Small intestine (tissue), 16 donors: ENCODE measurements around the gene C20orf96. TPM values are rescaled to one million over a fixed set of nuclear protein-coding genes. Genes with fewer than 3 reads are reported as not detected.
"Not testable (repeated sequence)": the region's sequence is repeated elsewhere in the genome, so short reads cannot be mapped to it uniquely, and the experiment has no call there.

Source experiments
- DNase-seq, 2 donors: peaks; one replicate each; pipeline versions ENCODE4 v3.0.0 to v3.0.0-alpha.2; 2013
- FAIRE-seq: peaks from 2 replicates; lab custom pipeline; 2012; peaks lifted over from hg19 to GRCh38; lab: Jason Lieb, UNC
- H3K27ac ChIP-seq, 3 donors: one replicate each; pipeline ENCODE4 v1.5.1; 2013; ENCODE audit warnings: low read length in 2 of 3, mild to moderate bottlenecking in 2 of 3, control low read depth in 1 of 3, inconsistent platforms in 1 of 3, low read depth in 1 of 3, moderate library complexity in 1 of 3
- H3K27me3 ChIP-seq, 3 donors: one replicate each; pipeline ENCODE4 v1.6.1; 2013; ENCODE audit warnings: low read length in 3 of 3, inconsistent platforms in 1 of 3; ENCODE audit not compliant: control insufficient read depth in 3 of 3, insufficient read depth in 3 of 3
- H3K36me3 ChIP-seq, 3 donors: one replicate each; pipeline ENCODE4 v1.6.1; 2013; ENCODE audit warnings: low read length in 3 of 3, inconsistent platforms in 1 of 3, low read depth in 1 of 3, mild to moderate bottlenecking in 1 of 3, moderate library complexity in 1 of 3; ENCODE audit not compliant: control insufficient read depth in 3 of 3, insufficient read depth in 2 of 3
- H3K4me1 ChIP-seq, 3 donors: one replicate each; pipeline ENCODE4 v1.6.1; 2013; ENCODE audit warnings: low read length in 2 of 3, inconsistent platforms in 1 of 3, low read depth in 1 of 3, mild to moderate bottlenecking in 1 of 3, moderate library complexity in 1 of 3; ENCODE audit not compliant: control insufficient read depth in 3 of 3, insufficient read depth in 2 of 3
- H3K4me3 ChIP-seq, 3 donors: one replicate each; pipeline ENCODE4 v1.5.1; 2013; ENCODE audit warnings: low read length in 3 of 3, control low read depth in 1 of 3, inconsistent platforms in 1 of 3, low read depth in 1 of 3, mild to moderate bottlenecking in 1 of 3, moderate library complexity in 1 of 3
- H3K9me3 ChIP-seq, 2 donors: one replicate each; pipeline ENCODE4 v1.6.1; 2013; ENCODE audit warnings: low read depth in 1 of 2, low read length in 1 of 2; ENCODE audit not compliant: control insufficient read depth in 2 of 2, insufficient read depth in 1 of 2
- WGBS, 3 donors: extraction: QIAGEN DNeasy Blood & Tissue Kit; methylation state at CpG; one replicate each; pipeline ENCODE4 v1.1.7; 2013; 5-methylcytosine and 5-hydroxymethylcytosine counted together
- long read RNA-seq, 10 donors: transcript quantifications; one replicate each; lab custom pipeline, GENCODE V29; 2026
- polyA plus RNA-seq, 4 donors: library from polyadenylated mRNA; stranded (reverse) in 3 of 4; unstranded in 1 of 4; fragments of 200-250 nt in 3 of 4; fragments of 120-200 nt in 1 of 4; gene quantifications; one replicate each; pipeline versions ENCODE4 v1.2.1 to v1.2.3, GENCODE V29; 2013
- donor health status: healthy with polysubstance abuse.
- donor health status: control.
- donor health status: control.
- donor health status: Bipolar disorder and iron deficiency.
- donor health status: healthy.

Gene C20orf96, protein sequence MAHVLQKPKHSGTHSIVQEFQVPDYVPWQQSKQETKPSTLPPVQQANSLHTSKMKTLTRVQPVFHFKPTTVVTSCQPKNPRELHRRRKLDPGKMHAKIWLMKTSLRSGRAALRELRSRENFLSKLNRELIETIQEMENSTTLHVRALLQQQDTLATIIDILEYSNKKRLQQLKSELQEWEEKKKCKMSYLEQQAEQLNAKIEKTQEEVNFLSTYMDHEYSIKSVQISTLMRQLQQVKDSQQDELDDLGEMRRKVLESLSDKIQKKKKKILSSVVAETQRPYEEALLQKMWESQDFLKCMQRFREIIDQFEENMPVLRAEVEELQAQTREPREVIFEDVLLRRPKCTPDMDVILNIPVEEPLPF
- polyA plus RNA-seq, result 1 to 10 TPM; 3.5 to 8.7 (median 6.7) TPM
- long read RNA-seq, donor 1, partial matches to known transcripts, result 0 of 2 reads
- long read RNA-seq, donor 1, other reads (novel, unspliced or antisense), result 0 of 2 reads
- long read RNA-seq, donor 2, result 0 reads
- long read RNA-seq, donor 3, partial matches to known transcripts, result 5 of 5 reads
- long read RNA-seq, donor 3, other reads (novel, unspliced or antisense), result 0 of 5 reads
- long read RNA-seq, donor 4, result 0 reads
- long read RNA-seq, donor 5, result 0 reads
- long read RNA-seq, donor 6, result 0 reads
- long read RNA-seq, donor 7, partial matches to known transcripts, result 10 of 11 reads
- long read RNA-seq, donor 7, other reads (novel, unspliced or antisense), result 0 of 11 reads
- long read RNA-seq, donor 8, result 0 reads
- long read RNA-seq, donor 9, result 0 reads
- long read RNA-seq, donor 10, partial matches to known transcripts, result 18 of 30 reads
- long read RNA-seq, donor 10, other reads (novel, unspliced or antisense), result 10 of 30 reads

- Histone ChIP-seq H3K4me1 (peaks cover 0 to 16% (median 3%) of the 10 kb centered on the region in 3 donors), H3K4me3 (peak within 1 kb of the TSS; percentile 42 to 87 (median 55)), H3K27me3 (no peaks in the 10 kb centered on the region), H3K36me3 (peaks cover 0 to 3% (median 0%) of the 10 kb centered on the region in 3 donors), H3K9me3 (no peaks in the 10 kb centered on the region), H3K27ac (peak within 1 kb of the TSS; percentile 38 to 89 (median 79))
- DNase-seq (peak; percentile 91 to 95), FAIRE-seq (no peak)
- 0 to 2% (median 0%) methylated on average over 42 to 43 of the region's 43 CpGs for WGBS, 3 donors
Observed at GRCh38 chr20:290084-290831, at the start of gene C20orf96. TSS of gene C20orf96 (minus strand) at chr20:290750. CDS start at chr20:290610, 140 bp downstream.

- not testable (repeated sequence) for H3K4me1 ChIP-seq, H3K27ac ChIP-seq, H3K27me3 ChIP-seq, DNase-seq, H3K4me3 ChIP-seq, FAIRE-seq, H3K9me3 ChIP-seq, H3K36me3 ChIP-seq
- WGBS, 3 donors, result 83 to 95% (median 94%) methylated on average over 1 of the region's 1 CpG
Observed at GRCh38 chr20:336040-336439, 45.5 kb upstream of the C20orf96 start.

GRCh38 chr20:334578-334977 is 44.0 kb upstream of the C20orf96 start:
- 92 to 97% (median 97%) methylated on average over 8 of the region's 8 CpGs for WGBS, 3 donors
- DNase-seq, result no peak
- FAIRE-seq, result no peak
- Histone ChIP-seq H3K36me3 (peaks cover 0 to 11% (median 0%) of the 10 kb centered on the region in 3 donors), H3K4me1 (peaks cover 0 to 5% (median 0%) of the 10 kb centered on the region in 3 donors), H3K4me3 (no peak overlapping the region), H3K27ac (no peak overlapping the region), H3K9me3 (no peaks in the 10 kb centered on the region), H3K27me3 (no peaks in the 10 kb centered on the region)

- 54 to 56% (median 55%) methylated on average over 16 of the region's 16 CpGs for WGBS, 3 donors
- Histone ChIP-seq H3K4me1 (peaks cover 0 to 14% (median 3%) of the 10 kb centered on the region in 3 donors), H3K4me3 (no peak overlapping the region), H3K36me3 (peaks cover 0 to 23% (median 0%) of the 10 kb centered on the region in 3 donors), H3K27ac (no peak overlapping the region), H3K9me3 (no peaks in the 10 kb centered on the region), H3K27me3 (no peaks in the 10 kb centered on the region)
- DNase-seq (peak; percentile 53 to 67), FAIRE-seq (no peak)
Observed at GRCh38 chr20:330233-331149, 39.9 kb upstream of the C20orf96 start.

GRCh38 chr20:329851-330232 is 39.3 kb upstream of the C20orf96 start:
- peaks cover 0 to 14% (median 3%) of the 10 kb centered on the region in 3 donors for H3K4me1 ChIP-seq

GRCh38 chr20:328975-329695 is 38.6 kb upstream of the C20orf96 start:
- no peak for FAIRE-seq
- Histone ChIP-seq H3K9me3 (no peaks in the 10 kb centered on the region), H3K27me3 (no peaks in the 10 kb centered on the region), H3K4me1 (peaks cover 0 to 14% (median 3%) of the 10 kb centered on the region in 3 donors), H3K36me3 (peaks cover 0 to 23% (median 0%) of the 10 kb centered on the region in 3 donors), H3K4me3 (no peak overlapping the region), H3K27ac (peak overlapping the region in 1 of 3 donors; percentile 41)
- WGBS, 3 donors, result 55 to 71% (median 66%) methylated on average over 7 of the region's 7 CpGs
- no peak for DNase-seq

More at GRCh38 chr20:329851-330232, 39.3 kb upstream of the C20orf96 start:
- H3K27me3 ChIP-seq, result no peaks in the 10 kb centered on the region
- no peak overlapping the region for H3K27ac ChIP-seq
- DNase-seq (no peak), FAIRE-seq (no peak)
- peaks cover 0 to 23% (median 0%) of the 10 kb centered on the region in 3 donors for H3K36me3 ChIP-seq
- H3K9me3 ChIP-seq, result no peaks in the 10 kb centered on the region
- H3K4me3 ChIP-seq, result no peak overlapping the region
- 65 to 78% (median 76%) methylated on average over 4 of the region's 4 CpGs for WGBS, 3 donors
